ENCODE results near the gene SELENOO.

DNA sequence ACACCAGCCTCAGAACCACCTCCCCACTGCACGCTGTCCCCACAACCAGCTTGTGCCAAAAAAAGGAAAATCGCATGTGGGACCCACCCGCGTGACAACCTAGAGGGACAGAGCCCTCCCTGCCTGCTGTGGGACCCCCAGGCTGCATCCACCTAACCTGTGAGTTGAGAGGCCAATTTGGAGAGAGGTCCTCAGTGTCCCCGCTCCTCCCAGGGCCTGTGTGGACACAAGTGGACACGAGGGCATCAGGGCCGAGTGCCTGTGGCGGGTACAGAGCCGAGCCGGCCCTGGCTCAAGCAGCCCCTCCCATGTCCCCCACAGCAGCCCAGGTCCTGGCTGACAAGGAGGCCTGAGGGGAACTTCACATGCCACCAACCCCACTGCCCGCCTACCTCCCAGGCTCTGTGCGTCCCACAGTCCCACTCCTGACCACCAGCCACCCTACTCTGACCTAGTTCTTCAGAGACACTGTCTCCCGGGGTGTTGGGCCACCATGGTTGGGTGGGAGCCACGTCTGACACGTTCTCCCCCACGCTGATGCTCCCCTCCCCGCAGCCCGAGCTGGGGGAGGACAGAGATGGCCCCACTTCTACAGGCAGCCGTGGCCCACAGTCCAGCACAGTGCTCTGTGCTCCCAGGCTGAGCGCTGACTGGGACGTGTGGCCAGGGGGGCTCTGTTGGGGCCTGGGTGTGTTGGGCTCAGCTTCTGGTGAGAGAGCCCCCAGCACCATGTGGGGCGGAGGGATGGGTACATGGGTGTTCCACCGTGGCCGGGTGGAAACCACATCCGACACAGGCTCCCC, 19.2 kb downstream of the SELENOO start:
- TF ChIP-seq, protein P1, sequence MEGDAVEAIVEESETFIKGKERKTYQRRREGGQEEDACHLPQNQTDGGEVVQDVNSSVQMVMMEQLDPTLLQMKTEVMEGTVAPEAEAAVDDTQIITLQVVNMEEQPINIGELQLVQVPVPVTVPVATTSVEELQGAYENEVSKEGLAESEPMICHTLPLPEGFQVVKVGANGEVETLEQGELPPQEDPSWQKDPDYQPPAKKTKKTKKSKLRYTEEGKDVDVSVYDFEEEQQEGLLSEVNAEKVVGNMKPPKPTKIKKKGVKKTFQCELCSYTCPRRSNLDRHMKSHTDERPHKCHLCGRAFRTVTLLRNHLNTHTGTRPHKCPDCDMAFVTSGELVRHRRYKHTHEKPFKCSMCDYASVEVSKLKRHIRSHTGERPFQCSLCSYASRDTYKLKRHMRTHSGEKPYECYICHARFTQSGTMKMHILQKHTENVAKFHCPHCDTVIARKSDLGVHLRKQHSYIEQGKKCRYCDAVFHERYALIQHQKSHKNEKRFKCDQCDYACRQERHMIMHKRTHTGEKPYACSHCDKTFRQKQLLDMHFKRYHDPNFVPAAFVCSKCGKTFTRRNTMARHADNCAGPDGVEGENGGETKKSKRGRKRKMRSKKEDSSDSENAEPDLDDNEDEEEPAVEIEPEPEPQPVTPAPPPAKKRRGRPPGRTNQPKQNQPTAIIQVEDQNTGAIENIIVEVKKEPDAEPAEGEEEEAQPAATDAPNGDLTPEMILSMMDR (IDR thresholded peaks at IDR 0.05) = no peak
- no peak for TF ChIP-seq ZFX (IDR thresholded peaks at IDR 0.05; ENCODE audit: borderline replicate concordance)
